Stimulated activated CD8-positive, alpha-beta memory T cell treated with anti-CD3 and anti-CD28 coated beads, Interleukin-4, amount 100 ng/mL, for 24 hours (primary cell): ENCODE data around the gene ACCSL.

ENCODE experiments used
- DNase-seq: peaks from one replicate; pipeline ENCODE4 v3.0.0-alpha.2; 2020; ENCODE audit warnings: low read depth

ACCSL gene

GRCh38 chr11:44018127-44018521, 29.7 kb upstream of the ACCSL start:
- no peak for DNase-seq

GRCh38 chr11:44018829-44019228, 29.0 kb upstream of the ACCSL start:
- DNase-seq: no peak

GRCh38 chr11:44024977-44025376, 22.8 kb upstream of the ACCSL start:
- no peak for DNase-seq

GRCh38 chr11:44025727-44026126, 22.1 kb upstream of the ACCSL start:
- DNase-seq: no peak

GRCh38 chr11:44028401-44028800, 19.4 kb upstream of the ACCSL start:
- no peak for DNase-seq

GRCh38 chr11:44028816-44029506, 18.8 kb upstream of the ACCSL start:
- no peak for DNase-seq

GRCh38 chr11:44029507-44029845, 18.3 kb upstream of the ACCSL start:
- no peak for DNase-seq

- no peak for DNase-seq
Observed at GRCh38 chr11:44029977-44030911, 17.5 kb upstream of the ACCSL start.

- DNase-seq: no peak
Observed at GRCh38 chr11:44030996-44031395, 16.8 kb upstream of the ACCSL start.

GRCh38 chr11:44031549-44031948, 16.2 kb upstream of the ACCSL start:
- no peak for DNase-seq

- no peak for DNase-seq
Observed at GRCh38 chr11:44032299-44033085, 15.3 kb upstream of the ACCSL start.

- DNase-seq: no peak
Observed at GRCh38 chr11:44033411-44033850, 14.3 kb upstream of the ACCSL start.

- no peak for DNase-seq
Observed at GRCh38 chr11:44033856-44034255, 13.9 kb upstream of the ACCSL start.

- DNase-seq: no peak
Observed at GRCh38 chr11:44034639-44035038, 13.1 kb upstream of the ACCSL start.

GRCh38 chr11:44036811-44037657, 10.7 kb upstream of the ACCSL start:
- DNase-seq: no peak

GRCh38 chr11:44037658-44037998, 10.2 kb upstream of the ACCSL start:
- DNase-seq: no peak

- no peak for DNase-seq
Observed at GRCh38 chr11:44043157-44043556, 4.6 kb upstream of the ACCSL start.

- DNase-seq: no peak
Observed at GRCh38 chr11:44046182-44046581, 1.6 kb upstream of the ACCSL start.

- no peak for DNase-seq
Observed at GRCh38 chr11:44047298-44047697, 483 bp upstream of the ACCSL start.

GRCh38 chr11:44049832-44050231, 2.1 kb downstream of the ACCSL start:
- no peak for DNase-seq

GRCh38 chr11:44051171-44051570, 3.4 kb downstream of the ACCSL start:
- DNase-seq: no peak

- no peak for DNase-seq
Observed at GRCh38 chr11:44057340-44057739, 9.6 kb downstream of the ACCSL start.
